Stimulated activated CD8-positive, alpha-beta memory T cell treated with anti-CD3 and anti-CD28 coated beads, Interleukin-15, amount 100 ng/mL, for 1 hour (primary cell): ENCODE data around the gene ASPG.
"Not testable (repeated sequence)": the region's sequence is repeated elsewhere in the genome, so short reads cannot be mapped to it uniquely, and the experiment has no call there.

ENCODE experiments used
- DNase-seq: peaks from one replicate; pipeline ENCODE4 v3.0.0-alpha.2; 2020; ENCODE audit warnings: low read depth

The ASPG gene

GRCh38 chr14:104147346-104148125 lies 62.0 kb downstream of the ASPG start:
- no peak for DNase-seq

- no peak for DNase-seq
Measured at GRCh38 chr14:104148433-104149277, 63.2 kb downstream of the ASPG start.

- DNase-seq, result no peak
Measured at GRCh38 chr14:104149278-104149595, 63.7 kb downstream of the ASPG start.

- DNase-seq, result no peak
Measured at GRCh38 chr14:104149617-104150135, 64.2 kb downstream of the ASPG start.

GRCh38 chr14:104150136-104151025 lies 64.9 kb downstream of the ASPG start:
- no peak for DNase-seq

- no peak for DNase-seq
Measured at GRCh38 chr14:104151026-104151381, 65.5 kb downstream of the ASPG start.

GRCh38 chr14:104151566-104152245 lies 66.2 kb downstream of the ASPG start:
- DNase-seq, result no peak

GRCh38 chr14:104152246-104152575 lies 66.7 kb downstream of the ASPG start:
- DNase-seq, result no peak

GRCh38 chr14:104152686-104153393 lies 67.3 kb downstream of the ASPG start:
- no peak for DNase-seq

GRCh38 chr14:104153394-104153755 lies 67.9 kb downstream of the ASPG start:
- not testable (repeated sequence) for DNase-seq

GRCh38 chr14:104154246-104154645 lies 68.7 kb downstream of the ASPG start:
- DNase-seq, result no peak

GRCh38 chr14:104155513-104155912 lies 70.0 kb downstream of the ASPG start:
- no peak for DNase-seq

- no peak for DNase-seq
Measured at GRCh38 chr14:104156142-104156541, 70.6 kb downstream of the ASPG start.

- DNase-seq, result no peak
Measured at GRCh38 chr14:104157016-104157928, 71.8 kb downstream of the ASPG start.

GRCh38 chr14:104158827-104159798 lies 73.6 kb downstream of the ASPG start:
- DNase-seq, result no peak

GRCh38 chr14:104159990-104160389 lies 74.5 kb downstream of the ASPG start:
- DNase-seq, result no peak

GRCh38 chr14:104161602-104162367 lies 76.3 kb downstream of the ASPG start:
- DNase-seq, result no peak

GRCh38 chr14:104162495-104162894 lies 77.0 kb downstream of the ASPG start:
- DNase-seq, result no peak
